Measurements from ENCODE around the gene CD200.

DNA sequence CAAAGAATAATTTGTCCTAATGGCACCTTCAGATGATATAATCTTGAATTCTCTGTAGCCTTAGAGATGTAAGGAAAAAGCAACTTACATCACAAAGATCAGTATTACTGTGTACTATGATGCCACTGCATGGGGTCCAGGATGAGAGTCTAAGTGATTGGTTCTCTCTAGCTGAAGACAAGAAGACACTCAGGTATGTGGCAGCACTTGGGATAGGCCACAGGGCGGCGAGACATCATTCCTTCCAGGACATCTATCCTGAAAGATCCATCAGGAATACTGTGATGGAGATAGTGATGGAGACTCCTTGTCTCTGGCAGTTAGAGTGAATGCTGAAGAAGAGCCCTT lies 2.5 kb downstream of the CD200 start:
- TF ChIP-seq, protein P1, sequence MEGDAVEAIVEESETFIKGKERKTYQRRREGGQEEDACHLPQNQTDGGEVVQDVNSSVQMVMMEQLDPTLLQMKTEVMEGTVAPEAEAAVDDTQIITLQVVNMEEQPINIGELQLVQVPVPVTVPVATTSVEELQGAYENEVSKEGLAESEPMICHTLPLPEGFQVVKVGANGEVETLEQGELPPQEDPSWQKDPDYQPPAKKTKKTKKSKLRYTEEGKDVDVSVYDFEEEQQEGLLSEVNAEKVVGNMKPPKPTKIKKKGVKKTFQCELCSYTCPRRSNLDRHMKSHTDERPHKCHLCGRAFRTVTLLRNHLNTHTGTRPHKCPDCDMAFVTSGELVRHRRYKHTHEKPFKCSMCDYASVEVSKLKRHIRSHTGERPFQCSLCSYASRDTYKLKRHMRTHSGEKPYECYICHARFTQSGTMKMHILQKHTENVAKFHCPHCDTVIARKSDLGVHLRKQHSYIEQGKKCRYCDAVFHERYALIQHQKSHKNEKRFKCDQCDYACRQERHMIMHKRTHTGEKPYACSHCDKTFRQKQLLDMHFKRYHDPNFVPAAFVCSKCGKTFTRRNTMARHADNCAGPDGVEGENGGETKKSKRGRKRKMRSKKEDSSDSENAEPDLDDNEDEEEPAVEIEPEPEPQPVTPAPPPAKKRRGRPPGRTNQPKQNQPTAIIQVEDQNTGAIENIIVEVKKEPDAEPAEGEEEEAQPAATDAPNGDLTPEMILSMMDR (IDR thresholded peaks at IDR 0.05): no peak
- TF ChIP-seq POLR2AphosphoS5 (IDR thresholded peaks at IDR 0.05; ENCODE audit: low read depth, low read length) (no peak), REST (IDR thresholded peaks at IDR 0.05; ENCODE audit: insufficient read depth in 1 of 2, low read depth in 2 of 2, low read length in 1 of 2) (no peak), SIN3A (IDR thresholded peaks at IDR 0.05; ENCODE audit: borderline replicate concordance, insufficient read depth, low read depth, low read length) (no peak)
